Measurements from ENCODE around the gene STPG4. TPM values are rescaled to one million over a fixed set of nuclear protein-coding genes. Genes with fewer than 3 reads are reported as not detected.

The STPG4 gene
- total RNA-seq, 4 donors from 2014 or later: 0.30 to 2.6 (median 1.4) TPM; not detected in 1

- no peaks in the 10 kb centered on the region for H3K9me3 ChIP-seq
- H3K27ac ChIP-seq: no peak overlapping the region
- no peaks in the 10 kb centered on the region for H3K27me3 ChIP-seq
- H3K4me1 ChIP-seq: peaks cover 0 to 58% (median 19%) of the 10 kb centered on the region in 4 donors
- no peak for TF ChIP-seq POLR2A (IDR thresholded peaks at IDR 0.05)
- TF ChIP-seq CTCF (IDR thresholded peaks at IDR 0.05): no peak
- TF ChIP-seq EP300 (IDR thresholded peaks at IDR 0.05): no peak
- no peak overlapping the region for H3K4me3 ChIP-seq
- H3K36me3 ChIP-seq: peaks cover 0 to 73% (median 14%) of the 10 kb centered on the region in 3 donors
- DNase-seq (ENCODE audit: low spot score in 2 of 2): no peak
- WGBS, 2 donors: 81 to 88% methylated on average over 3 of the region's 3 CpGs
Measured at GRCh38 chr2:47161475-47161874, 6.4 kb upstream of the STPG4 start.

- WGBS, 2 donors: 90 to 92% methylated on average over 1 of the region's 1 CpG
- Histone ChIP-seq H3K27me3 (no peaks in the 10 kb centered on the region), H3K4me1 (peaks cover 0 to 52% (median 13%) of the 10 kb centered on the region in 4 donors), H3K36me3 (peaks cover 0 to 75% (median 14%) of the 10 kb centered on the region in 3 donors), H3K4me3 (no peak overlapping the region), H3K27ac (no peak overlapping the region), H3K9me3 (no peaks in the 10 kb centered on the region)
- TF ChIP-seq CTCF (IDR thresholded peaks at IDR 0.05): no peak
- no peak for TF ChIP-seq POLR2A (IDR thresholded peaks at IDR 0.05)
- no peak for TF ChIP-seq EP300 (IDR thresholded peaks at IDR 0.05)
- no peak for DNase-seq (ENCODE audit: low spot score in 2 of 2)
Measured at GRCh38 chr2:47160660-47161059, 5.6 kb upstream of the STPG4 start.

- no peaks in the 10 kb centered on the region for H3K27me3 ChIP-seq
- no peak overlapping the region for H3K27ac ChIP-seq
- TF ChIP-seq EP300 (IDR thresholded peaks at IDR 0.05): no peak
- TF ChIP-seq POLR2A (IDR thresholded peaks at IDR 0.05): no peak
- no peak for TF ChIP-seq CTCF (IDR thresholded peaks at IDR 0.05)
- H3K4me3 ChIP-seq: no peak overlapping the region
- peaks cover 0 to 48% (median 9%) of the 10 kb centered on the region in 4 donors for H3K4me1 ChIP-seq
- 95 to 97% methylated on average over 3 of the region's 3 CpGs for WGBS, 2 donors
- DNase-seq (ENCODE audit: low spot score in 2 of 2): no peak
- peaks cover 0 to 80% (median 14%) of the 10 kb centered on the region in 3 donors for H3K36me3 ChIP-seq
- no peaks in the 10 kb centered on the region for H3K9me3 ChIP-seq
Measured at GRCh38 chr2:47160211-47160610, 5.1 kb upstream of the STPG4 start.

- H3K9me3 ChIP-seq: no peaks in the 10 kb centered on the region
- peaks cover 0 to 42% (median 8%) of the 10 kb centered on the region in 4 donors for H3K4me1 ChIP-seq
- H3K27me3 ChIP-seq: no peaks in the 10 kb centered on the region
- TF ChIP-seq POLR2A (IDR thresholded peaks at IDR 0.05) (no peak), CTCF (IDR thresholded peaks at IDR 0.05) (no peak), EP300 (IDR thresholded peaks at IDR 0.05) (no peak)
- H3K4me3 ChIP-seq: no peak overlapping the region
- peaks cover 0 to 84% (median 14%) of the 10 kb centered on the region in 3 donors for H3K36me3 ChIP-seq
- 95 to 98% methylated on average over 3 of the region's 3 CpGs for WGBS, 2 donors
- no peak for DNase-seq (ENCODE audit: low spot score in 2 of 2)
- H3K27ac ChIP-seq: no peak overlapping the region
Measured at GRCh38 chr2:47159627-47160026, 4.5 kb upstream of the STPG4 start.

GRCh38 chr2:47158576-47158975, 3.5 kb upstream of the STPG4 start:
- no peak for DNase-seq (ENCODE audit: low spot score in 2 of 2)
- no peak overlapping the region for H3K27ac ChIP-seq
- no peak for TF ChIP-seq POLR2A (IDR thresholded peaks at IDR 0.05)
- peaks cover 0 to 85% (median 14%) of the 10 kb centered on the region in 3 donors for H3K36me3 ChIP-seq
- 96 to 98% methylated on average over 2 of the region's 2 CpGs for WGBS, 2 donors
- no peaks in the 10 kb centered on the region for H3K9me3 ChIP-seq
- H3K27me3 ChIP-seq: no peaks in the 10 kb centered on the region
- H3K4me1 ChIP-seq: peaks cover 0 to 35% (median 7%) of the 10 kb centered on the region in 4 donors
- H3K4me3 ChIP-seq: no peak overlapping the region

GRCh38 chr2:47152803-47153202, 2.3 kb downstream of the STPG4 start:
- H3K36me3 ChIP-seq: peaks cover 0 to 85% (median 6%) of the 10 kb centered on the region in 3 donors
- TF ChIP-seq EP300 (IDR thresholded peaks at IDR 0.05) (no peak), CTCF (IDR thresholded peaks at IDR 0.05) (no peak), POLR2A (IDR thresholded peaks at IDR 0.05) (no peak)
- DNase-seq (ENCODE audit: low spot score in 2 of 2): no peak
- H3K4me3 ChIP-seq: no peak overlapping the region
- no peaks in the 10 kb centered on the region for H3K9me3 ChIP-seq
- no peak overlapping the region for H3K27ac ChIP-seq
- H3K4me1 ChIP-seq: peaks cover 0 to 3% (median 0%) of the 10 kb centered on the region in 4 donors
- H3K27me3 ChIP-seq: no peaks in the 10 kb centered on the region

Data from tibial nerve (tissue), 4 donors.